ENCODE results near the gene DCC. TPM values are rescaled to one million over a fixed set of nuclear protein-coding genes. Genes with fewer than 3 reads are reported as not detected.

The DCC gene
- total RNA-seq, 1 experiment from 2014 or later = 0.72 TPM

GRCh38 chr18:52499644-52500043 lies 159.6 kb downstream of the DCC start (continued):
- no peak for TF ChIP-seq FOXP1 (CRISPR knock-in tag; IDR thresholded peaks at IDR 0.05; ENCODE audit: borderline replicate concordance)
- no peak for TF ChIP-seq NFYB (CRISPR knock-in tag; conservative IDR thresholded peaks at IDR 0.05; ENCODE audit: low read depth)
- no peak for TF ChIP-seq CBFB (CRISPR knock-in tag; IDR thresholded peaks at IDR 0.05; ENCODE audit: low read depth)
- TF ChIP-seq GTF2I (CRISPR knock-in tag; conservative IDR thresholded peaks at IDR 0.05) = no peak
- TF ChIP-seq, protein P1, sequence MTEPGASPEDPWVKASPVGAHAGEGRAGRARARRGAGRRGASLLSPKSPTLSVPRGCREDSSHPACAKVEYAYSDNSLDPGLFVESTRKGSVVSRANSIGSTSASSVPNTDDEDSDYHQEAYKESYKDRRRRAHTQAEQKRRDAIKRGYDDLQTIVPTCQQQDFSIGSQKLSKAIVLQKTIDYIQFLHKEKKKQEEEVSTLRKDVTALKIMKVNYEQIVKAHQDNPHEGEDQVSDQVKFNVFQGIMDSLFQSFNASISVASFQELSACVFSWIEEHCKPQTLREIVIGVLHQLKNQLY (CRISPR knock-in tag; IDR thresholded peaks at IDR 0.05) = no peak
- TF ChIP-seq ZNF671 (CRISPR knock-in tag; IDR thresholded peaks at IDR 0.05) = no peak
- TF ChIP-seq, protein P2, sequence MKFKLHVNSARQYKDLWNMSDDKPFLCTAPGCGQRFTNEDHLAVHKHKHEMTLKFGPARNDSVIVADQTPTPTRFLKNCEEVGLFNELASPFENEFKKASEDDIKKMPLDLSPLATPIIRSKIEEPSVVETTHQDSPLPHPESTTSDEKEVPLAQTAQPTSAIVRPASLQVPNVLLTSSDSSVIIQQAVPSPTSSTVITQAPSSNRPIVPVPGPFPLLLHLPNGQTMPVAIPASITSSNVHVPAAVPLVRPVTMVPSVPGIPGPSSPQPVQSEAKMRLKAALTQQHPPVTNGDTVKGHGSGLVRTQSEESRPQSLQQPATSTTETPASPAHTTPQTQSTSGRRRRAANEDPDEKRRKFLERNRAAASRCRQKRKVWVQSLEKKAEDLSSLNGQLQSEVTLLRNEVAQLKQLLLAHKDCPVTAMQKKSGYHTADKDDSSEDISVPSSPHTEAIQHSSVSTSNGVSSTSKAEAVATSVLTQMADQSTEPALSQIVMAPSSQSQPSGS (CRISPR knock-in tag; IDR thresholded peaks at IDR 0.05; ENCODE audit: borderline replicate concordance, low read depth) = no peak

GRCh38 chr18:52504589-52504988 lies 164.6 kb downstream of the DCC start:
- H3K4me3 Mint-ChIP-seq = no peak overlapping the region
- ChIA-PET CTCF (no interaction called here), POLR2A (no interaction called here)
- no peak overlapping the region for H3K27ac Mint-ChIP-seq
- no peaks in the 10 kb centered on the region for H3K9me3 Mint-ChIP-seq
- no peaks in the 10 kb centered on the region for H3K36me3 Mint-ChIP-seq
- DNase-seq (ENCODE audit: low spot score) (no peak), ATAC-seq (peak; percentile 57)
- no peaks in the 10 kb centered on the region for H3K27me3 Mint-ChIP-seq (ENCODE audit: low read depth)
- H3K4me1 Mint-ChIP-seq = peaks cover 5% of the 10 kb centered on the region
- TF ChIP-seq ZNF232 (CRISPR knock-in tag; IDR thresholded peaks at IDR 0.05) (no peak), ZNF121 (CRISPR knock-in tag; IDR thresholded peaks at IDR 0.05) (no peak), USF2 (CRISPR knock-in tag; IDR thresholded peaks at IDR 0.05) (no peak), FOXP4 (CRISPR knock-in tag; IDR thresholded peaks at IDR 0.05) (no peak), ZMAT4 (CRISPR knock-in tag; IDR thresholded peaks at IDR 0.05) (no peak), ZSCAN18 (CRISPR knock-in tag; IDR thresholded peaks at IDR 0.05) (no peak), ARID4B (CRISPR knock-in tag; IDR thresholded peaks at IDR 0.05; ENCODE audit: borderline replicate concordance) (no peak), STAT6 (CRISPR knock-in tag; conservative IDR thresholded peaks at IDR 0.05; ENCODE audit: low read depth) (no peak), MXD4 (CRISPR knock-in tag; IDR thresholded peaks at IDR 0.05; ENCODE audit: borderline replicate concordance) (no peak)
- TF ChIP-seq, protein P3, sequence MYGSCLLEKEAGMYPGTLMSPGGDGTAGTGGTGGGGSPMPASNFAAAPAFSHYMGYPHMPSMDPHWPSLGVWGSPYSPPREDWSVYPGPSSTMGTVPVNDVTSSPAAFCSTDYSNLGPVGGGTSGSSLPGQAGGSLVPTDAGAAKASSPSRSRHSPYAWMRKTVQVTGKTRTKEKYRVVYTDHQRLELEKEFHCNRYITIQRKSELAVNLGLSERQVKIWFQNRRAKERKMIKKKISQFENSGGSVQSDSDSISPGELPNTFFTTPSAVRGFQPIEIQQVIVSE (CRISPR knock-in tag; IDR thresholded peaks at IDR 0.05; ENCODE audit: borderline replicate concordance) = no peak
- TF ChIP-seq, protein P4, sequence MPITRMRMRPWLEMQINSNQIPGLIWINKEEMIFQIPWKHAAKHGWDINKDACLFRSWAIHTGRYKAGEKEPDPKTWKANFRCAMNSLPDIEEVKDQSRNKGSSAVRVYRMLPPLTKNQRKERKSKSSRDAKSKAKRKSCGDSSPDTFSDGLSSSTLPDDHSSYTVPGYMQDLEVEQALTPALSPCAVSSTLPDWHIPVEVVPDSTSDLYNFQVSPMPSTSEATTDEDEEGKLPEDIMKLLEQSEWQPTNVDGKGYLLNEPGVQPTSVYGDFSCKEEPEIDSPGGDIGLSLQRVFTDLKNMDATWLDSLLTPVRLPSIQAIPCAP (CRISPR knock-in tag; IDR thresholded peaks at IDR 0.05) = no peak
